Activated CD8-positive, alpha-beta memory T cell treated with anti-CD3 and anti-CD28 coated beads, Interleukin-2, amount 50 U/mL, for 4 hours (primary cell): Measurements from ENCODE around the gene SLC1A1.

Source experiments
- DNase-seq: peaks from one replicate; pipeline ENCODE4 v3.0.0-alpha.2; 2020

The SLC1A1 gene

GRCh38 chr9:4489919-4490704 is at the start of gene SLC1A1:
SLC1A1 (plus strand) TSS chr9:4490468; CDS start chr9:4490680, 212 bp downstream.
- DNase-seq, result peak; percentile 18

GRCh38 chr9:4442806-4443205 is 47.5 kb upstream of the SLC1A1 start:
- no peak for DNase-seq

GRCh38 chr9:4443439-4443838 is 46.8 kb upstream of the SLC1A1 start:
- no peak for DNase-seq

- no peak for DNase-seq
Measured at GRCh38 chr9:4461437-4461836, 28.8 kb upstream of the SLC1A1 start.

- no peak for DNase-seq
Measured at GRCh38 chr9:4463824-4464223, 26.4 kb upstream of the SLC1A1 start.

GRCh38 chr9:4464911-4465513 is 25.3 kb upstream of the SLC1A1 start:
- no peak for DNase-seq

GRCh38 chr9:4465910-4466309 is 24.4 kb upstream of the SLC1A1 start:
- DNase-seq, result no peak

GRCh38 chr9:4475301-4475700 is 15.0 kb upstream of the SLC1A1 start:
- DNase-seq, result no peak

- no peak for DNase-seq
Measured at GRCh38 chr9:4486176-4486575, 4.1 kb upstream of the SLC1A1 start.

GRCh38 chr9:4489562-4489918 is 728 bp upstream of the SLC1A1 start:
- DNase-seq, result no peak

- no peak for DNase-seq
Measured at GRCh38 chr9:4490705-4491625, 697 bp downstream of the SLC1A1 start.

GRCh38 chr9:4491626-4491975 is 1.3 kb downstream of the SLC1A1 start:
- DNase-seq, result no peak

GRCh38 chr9:4494332-4494731 is 4.1 kb downstream of the SLC1A1 start:
- DNase-seq, result no peak

- no peak for DNase-seq
Measured at GRCh38 chr9:4494806-4495205, 4.5 kb downstream of the SLC1A1 start.

- no peak for DNase-seq
Measured at GRCh38 chr9:4495537-4495936, 5.3 kb downstream of the SLC1A1 start.

GRCh38 chr9:4496497-4496896 is 6.2 kb downstream of the SLC1A1 start:
- no peak for DNase-seq

- DNase-seq, result no peak
Measured at GRCh38 chr9:4497395-4497794, 7.1 kb downstream of the SLC1A1 start.

- no peak for DNase-seq
Measured at GRCh38 chr9:4497855-4498254, 7.6 kb downstream of the SLC1A1 start.

- DNase-seq, result no peak
Measured at GRCh38 chr9:4499917-4500316, 9.6 kb downstream of the SLC1A1 start.

- DNase-seq, result no peak
Measured at GRCh38 chr9:4501147-4501507, 10.9 kb downstream of the SLC1A1 start.

GRCh38 chr9:4502444-4502843 is 12.2 kb downstream of the SLC1A1 start:
- no peak for DNase-seq

GRCh38 chr9:4503103-4503502 is 12.8 kb downstream of the SLC1A1 start:
- no peak for DNase-seq

- no peak for DNase-seq
Measured at GRCh38 chr9:4504250-4504649, 14.0 kb downstream of the SLC1A1 start.

- no peak for DNase-seq
Measured at GRCh38 chr9:4506490-4506889, 16.2 kb downstream of the SLC1A1 start.
